PC-9 (cell line): ENCODE results near the gene PRR29. TPM values are rescaled to one million over a fixed set of nuclear protein-coding genes. Genes with fewer than 3 reads are reported as not detected.
A peak's percentile ranks its signal among the peaks of the same experiment; 100 is the strongest.

ENCODE experiments used
- BruUV-seq: library from RNA; stranded (reverse); fragments of 400-500 nt; replicated peaks from 2 replicates; lab custom pipeline; 2021; lab: Mats Ljungman, UMichigan
- CTCF ChIA-PET: fragments of 300-600 bp; sonication (Branson Sonifier 250); formaldehyde crosslinking; loops from one replicate; lab custom pipeline; 2022; ENCODE audit warnings: antibody characterized with exemption; lab: Charles Lee
- POLR2A ChIA-PET: fragments of 300-600 bp; sonication (Branson Sonifier 250); formaldehyde crosslinking; loops from one replicate; lab custom pipeline; 2022; ENCODE audit warnings: antibody characterized with exemption; ENCODE audit not compliant: unreplicated experiment; lab: Charles Lee
- DNase-seq, 2 experiments: peaks; one replicate each; pipeline versions ENCODE4 v3.0.0 to v3.0.0-alpha.2; 2015 to 2022; ENCODE audit warnings: mixed read lengths in 1 of 2
- H2AFZ ChIP-seq: fragments of 200-600 bp; sonication (generic); 2 replicates; pipeline ENCODE4 v1.8.1; 2017; ENCODE audit warnings: antibody characterized with exemption
- H3F3A ChIP-seq: fragments of 200-600 bp; sonication (generic); 2 replicates; pipeline ENCODE4 v1.8.1; 2017; ENCODE audit warnings: antibody characterized with exemption, mild to moderate bottlenecking, low read depth; ENCODE audit not compliant: insufficient read depth
- H3K27ac ChIP-seq: fragments of 200-600 bp; sonication (generic); 2 replicates; pipeline ENCODE4 v1.6.1; 2016; ENCODE audit warnings: mixed run types
- H3K27me3 ChIP-seq: fragments of 200-600 bp; sonication (generic); 2 replicates; pipeline ENCODE4 v1.6.1; 2016; ENCODE audit warnings: low read depth, mixed run types; ENCODE audit not compliant: insufficient read depth
- H3K36me3 ChIP-seq: fragments of 200-600 bp; sonication (generic); 2 replicates; pipeline ENCODE4 v1.6.1; 2016; ENCODE audit warnings: low read depth, mixed run types
- H3K4me1 ChIP-seq: fragments of 200-600 bp; sonication (generic); replicated peaks from 2 replicates; pipeline ENCODE4 v1.6.1; 2016; ENCODE audit warnings: mixed run types; ENCODE audit not compliant: insufficient read depth
- H3K4me2 ChIP-seq: fragments of 200-600 bp; sonication (generic); 2 replicates; pipeline ENCODE4 v1.6.1; 2017; ENCODE audit warnings: mixed run types
- H3K4me3 ChIP-seq: fragments of 200-600 bp; sonication (generic); 2 replicates; pipeline ENCODE4 v1.6.1; 2016; ENCODE audit warnings: mixed run types
- H3K79me2 ChIP-seq: fragments of 200-600 bp; sonication (generic); 2 replicates; pipeline ENCODE4 v1.6.1; 2017; ENCODE audit warnings: low read depth, mixed run types
- H3K9me2 ChIP-seq: fragments of 200-600 bp; sonication (generic); 2 replicates; pipeline ENCODE4 v1.8.1; 2017; ENCODE audit warnings: mild to moderate bottlenecking; ENCODE audit not compliant: insufficient read depth
- H3K9me3 ChIP-seq: fragments of 200-600 bp; sonication (generic); 2 replicates; pipeline ENCODE4 v1.8.1; 2016; ENCODE audit warnings: low read depth; ENCODE audit not compliant: insufficient read depth
- H4K20me1 ChIP-seq: fragments of 200-600 bp; sonication (generic); 2 replicates; pipeline ENCODE4 v1.8.1; 2017; ENCODE audit not compliant: insufficient read depth
- CTCF ChIP-seq: fragments of 200-600 bp; sonication (generic); conservative IDR thresholded peaks from 2 replicates; pipeline ENCODE4 v1.6.1; 2017; ENCODE audit warnings: mixed run types, antibody characterized with exemption, mild to moderate bottlenecking, moderate library complexity
- EZH2 ChIP-seq: fragments of 200-600 bp; sonication (generic); IDR thresholded peaks from 2 replicates; pipeline ENCODE4 v1.8.0; 2017; ENCODE audit warnings: antibody characterized with exemption, low read depth
- intact Hi-C: fragments of 100-400 bp; cut with micrococcal nuclease; formaldehyde crosslinking; loops from one replicate; pipeline ENCODE4 v1.10.0; 2022; ENCODE audit not compliant: unreplicated experiment
- total RNA-seq: library from RNA; stranded (reverse); gene quantifications from 2 replicates; pipeline ENCODE4 v1.2.3, GENCODE V29; 2021

PRR29 gene
- total RNA-seq, 1 experiment from 2014 or later = 2.4 TPM

GRCh38 chr17:63983320-63983719 is 14.8 kb upstream of the PRR29 start:
- no peaks in the 10 kb centered on the region for H3K36me3 ChIP-seq
- no peaks in the 10 kb centered on the region for H3K79me2 ChIP-seq
- DNase-seq = no peak
- H3K9me3 ChIP-seq = no peaks in the 10 kb centered on the region
- H4K20me1 ChIP-seq = no peaks in the 10 kb centered on the region
- H3K4me2 ChIP-seq = no peak overlapping the region
- no peak overlapping the region for H3K27ac ChIP-seq
- H3F3A ChIP-seq = no peaks in the 10 kb centered on the region
- no peak overlapping the region for H3K4me3 ChIP-seq
- ChIA-PET POLR2A (interaction anchor here (0.6 kb wide), 1 partner anchor 586 kb away, joined by 4 read pairs; no protein-coding TSS in a partner anchor), CTCF (no interaction called here)
- BruUV-seq = no TSS peak
- H3K4me1 ChIP-seq = peaks cover 4% of the 10 kb centered on the region; the same call in 1 of the 2 replicates
- TF ChIP-seq CTCF (no peak), EZH2 (no peak)
- intact Hi-C loops = no loop called here
- no peak overlapping the region for H2AFZ ChIP-seq
- H3K9me2 ChIP-seq = no peaks in the 10 kb centered on the region
- no peaks in the 10 kb centered on the region for H3K27me3 ChIP-seq

GRCh38 chr17:63984236-63984635 is 13.9 kb upstream of the PRR29 start:
- BruUV-seq = no TSS peak
- H3K4me1 ChIP-seq = peaks cover 4% of the 10 kb centered on the region; the same call in 1 of the 2 replicates
- intact Hi-C loops = no loop called here
- H3F3A ChIP-seq = no peaks in the 10 kb centered on the region
- no peak overlapping the region for H3K27ac ChIP-seq
- DNase-seq = no peak
- POLR2A ChIA-PET = no interaction called here
- no peak overlapping the region for H2AFZ ChIP-seq
- H3K27me3 ChIP-seq = no peaks in the 10 kb centered on the region
- H3K4me2 ChIP-seq = no peak overlapping the region
- H3K36me3 ChIP-seq = no peaks in the 10 kb centered on the region
- no peak for TF ChIP-seq CTCF
- TF ChIP-seq EZH2 = no peak
- no peak overlapping the region for H3K4me3 ChIP-seq
- CTCF ChIA-PET = interaction anchor here (0.5 to 1.5 kb wide), 2 partner anchors 9 to 38 kb away, joined by 4 read pairs; no protein-coding TSS in a partner anchor
- no peaks in the 10 kb centered on the region for H4K20me1 ChIP-seq
- no peaks in the 10 kb centered on the region for H3K79me2 ChIP-seq
- no peaks in the 10 kb centered on the region for H3K9me3 ChIP-seq
- no peaks in the 10 kb centered on the region for H3K9me2 ChIP-seq

GRCh38 chr17:63984651-63985386 is 13.3 kb upstream of the PRR29 start:
- TF ChIP-seq EZH2 (no peak), CTCF (no peak)
- Histone ChIP-seq H3K79me2 (no peaks in the 10 kb centered on the region), H3K4me3 (no peak overlapping the region), H2AFZ (no peak overlapping the region), H3K9me2 (no peaks in the 10 kb centered on the region), H4K20me1 (no peaks in the 10 kb centered on the region), H3K4me1 (peaks cover 4% of the 10 kb centered on the region; the same call in 1 of the 2 replicates), H3K36me3 (no peaks in the 10 kb centered on the region), H3K27me3 (no peaks in the 10 kb centered on the region), H3K4me2 (no peak overlapping the region), H3K27ac (no peak overlapping the region), H3K9me3 (no peaks in the 10 kb centered on the region), H3F3A (no peaks in the 10 kb centered on the region)
- ChIA-PET CTCF (interaction anchor here (0.6 to 1.5 kb wide), 3 partner anchors 10 to 1383 kb away, joined by 3 to 4 read pairs (median 3); no protein-coding TSS in a partner anchor), POLR2A (interaction anchor here (0.6 kb wide), 1 partner anchor 39 kb away, joined by 3 read pairs; no protein-coding TSS in a partner anchor)
- no TSS peak for BruUV-seq
- intact Hi-C loops = loop anchor here (5.0 kb wide), 1 partner anchor 33 kb away; no protein-coding TSS in a partner anchor
- DNase-seq = peak; percentile 55 to 63
